Astrocyte (in vitro differentiated cells and primary cell): Measurements from ENCODE around the gene LDLRAD4. TPM values are rescaled to one million over a fixed set of nuclear protein-coding genes. Genes with fewer than 3 reads are reported as not detected.

Experiments used
- DNase-seq: peaks from one replicate; pipeline ENCODE4 v3.0.0-alpha.2; 2010; ENCODE audit warnings: low read depth
- FAIRE-seq: peaks from 2 replicates; lab custom pipeline; 2011; peaks lifted over from hg19 to GRCh38; lab: Jason Lieb, UNC
- H2AFZ ChIP-seq: 2 replicates; pipeline ENCODE4 v1.6.0; 2012; ENCODE audit warnings: low read depth, low read length, inconsistent platforms
- H3K27ac ChIP-seq: 2 replicates; pipeline ENCODE4 v1.5.1; 2011; ENCODE audit warnings: low read depth, low read length, inconsistent platforms
- H3K27me3 ChIP-seq: 2 replicates; pipeline ENCODE4 v1.6.0; 2011; ENCODE audit warnings: low read length, inconsistent platforms; ENCODE audit not compliant: insufficient read depth
- H3K36me3 ChIP-seq: 2 replicates; pipeline ENCODE4 v1.5.1; 2011; ENCODE audit warnings: low read length, inconsistent platforms; ENCODE audit not compliant: insufficient read depth
- H3K4me1 ChIP-seq: 2 replicates; pipeline ENCODE4 v1.5.1; 2011; ENCODE audit warnings: low read length, inconsistent platforms; ENCODE audit not compliant: insufficient read depth
- H3K4me2 ChIP-seq: 2 replicates; pipeline ENCODE4 v1.6.0; 2012; ENCODE audit warnings: low read length, inconsistent platforms
- H3K4me3 ChIP-seq: 2 replicates; pipeline ENCODE4 v1.5.1; 2011; ENCODE audit warnings: low read depth, mild to moderate bottlenecking, low read length, inconsistent platforms; ENCODE audit not compliant: insufficient read depth
- H3K79me2 ChIP-seq: 2 replicates; pipeline ENCODE4 v1.6.0; 2012; ENCODE audit warnings: mild to moderate bottlenecking, low read length, inconsistent platforms; ENCODE audit not compliant: insufficient read depth
- H3K9ac ChIP-seq: 2 replicates; pipeline ENCODE4 v1.6.0; 2012; ENCODE audit warnings: mild to moderate bottlenecking, low read length, inconsistent platforms
- H3K9me3 ChIP-seq: 2 replicates; pipeline ENCODE4 v1.5.1; 2012; ENCODE audit warnings: low read depth, mild to moderate bottlenecking, low read length, inconsistent platforms; ENCODE audit not compliant: insufficient read depth
- H4K20me1 ChIP-seq: 2 replicates; pipeline ENCODE4 v1.6.0; 2012; ENCODE audit warnings: low read length, inconsistent platforms; ENCODE audit not compliant: insufficient read depth
- H3K27ac Mint-ChIP-seq: one replicate; pipeline ENCODE4 v1.8.0; 2021; ENCODE audit warnings: mild to moderate bottlenecking, mixed read lengths; ENCODE audit not compliant: unreplicated experiment
- H3K27me3 Mint-ChIP-seq: one replicate; pipeline ENCODE4 v1.8.0; 2021; ENCODE audit warnings: low read depth, mixed read lengths; ENCODE audit not compliant: unreplicated experiment
- H3K36me3 Mint-ChIP-seq: one replicate; pipeline ENCODE4 v1.8.0; 2021; ENCODE audit warnings: low read depth, mixed read lengths; ENCODE audit not compliant: unreplicated experiment
- H3K4me1 Mint-ChIP-seq: one replicate; pipeline ENCODE4 v1.8.0; 2021; ENCODE audit warnings: low read depth, mixed read lengths; ENCODE audit not compliant: unreplicated experiment
- H3K4me3 Mint-ChIP-seq: one replicate; pipeline ENCODE4 v1.8.0; 2021; ENCODE audit warnings: mild to moderate bottlenecking, moderate library complexity, mixed read lengths; ENCODE audit not compliant: unreplicated experiment
- H3K9me3 Mint-ChIP-seq: one replicate; pipeline ENCODE4 v1.8.0; 2021; ENCODE audit warnings: mild to moderate bottlenecking, mixed read lengths; ENCODE audit not compliant: unreplicated experiment
- EZH2 ChIP-seq: IDR thresholded peaks from 2 replicates; pipeline ENCODE4 v1.6.1; 2012; ENCODE audit warnings: mild to moderate bottlenecking, low read length, inconsistent platforms; ENCODE audit not compliant: insufficient read depth
- total RNA-seq: library from RNA; stranded (reverse); gene quantifications from 2 replicates; pipeline ENCODE4 v1.2.1, GENCODE V29; 2021
- TF ChIP-seq, protein P1 (sequence below): IDR thresholded peaks from 2 replicates; pipeline ENCODE4 v1.5.1; 2011; ENCODE audit warnings: low read depth, mild to moderate bottlenecking, inconsistent platforms, low read length, moderate library complexity; ENCODE audit not compliant: insufficient read depth

The LDLRAD4 gene
- total RNA-seq, 1 donor from 2014 or later, result 26.0 TPM

DNA sequence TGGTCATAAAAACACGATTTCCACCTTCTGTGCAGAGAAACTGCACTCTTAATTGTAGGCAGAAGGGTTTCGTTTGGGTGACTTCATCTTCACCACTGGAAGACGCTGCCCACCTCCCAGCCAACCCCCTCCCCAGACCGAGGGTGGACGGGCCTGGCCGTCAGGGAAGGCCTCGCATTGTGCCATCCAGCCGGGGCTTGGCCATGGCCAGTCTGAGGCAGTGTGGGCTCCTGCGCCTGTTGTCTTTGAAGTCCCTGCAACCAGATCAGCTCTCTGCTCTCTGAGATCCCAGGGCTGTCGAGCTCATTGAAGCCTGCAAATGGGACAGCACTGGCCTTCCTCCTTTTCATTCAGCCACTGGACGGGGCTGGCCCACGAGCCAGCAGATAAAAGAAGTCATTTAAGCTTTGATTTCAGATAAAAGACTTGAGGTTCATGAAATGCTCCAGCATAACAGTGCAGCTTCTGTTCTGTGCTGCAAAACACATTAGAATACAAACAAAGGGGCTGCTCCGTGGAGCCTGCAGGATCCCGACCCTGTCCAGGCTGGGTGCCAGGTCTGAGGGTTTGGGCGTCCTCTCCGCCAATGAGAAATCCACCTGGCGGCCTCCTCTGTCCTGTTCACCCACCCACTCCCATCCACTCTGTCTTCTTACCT lies 253.5 kb downstream of the LDLRAD4 start:
- no peaks in the 10 kb centered on the region for H3K79me2 ChIP-seq
- FAIRE-seq (no peak), DNase-seq (no peak)
- H3K9me3 Mint-ChIP-seq, result no peaks in the 10 kb centered on the region
- H3K27me3 ChIP-seq, result no peaks in the 10 kb centered on the region
- H3K36me3 ChIP-seq, result no peaks in the 10 kb centered on the region
- no peaks in the 10 kb centered on the region for H3K9me3 ChIP-seq
- no peak overlapping the region for H3K27ac ChIP-seq
- H3K9ac ChIP-seq, result no peak overlapping the region
- H4K20me1 ChIP-seq, result no peaks in the 10 kb centered on the region
- peaks cover 2% of the 10 kb centered on the region for H3K27me3 Mint-ChIP-seq
- no peak overlapping the region for H3K4me3 ChIP-seq
- H3K27ac Mint-ChIP-seq, result no peak overlapping the region
- peaks cover 24% of the 10 kb centered on the region for H3K4me1 Mint-ChIP-seq
- H3K36me3 Mint-ChIP-seq, result peaks cover 15% of the 10 kb centered on the region
- no peak overlapping the region for H3K4me2 ChIP-seq
- H3K4me1 ChIP-seq, result no peaks in the 10 kb centered on the region
- TF ChIP-seq EZH2, result no peak
- TF ChIP-seq, protein P1, sequence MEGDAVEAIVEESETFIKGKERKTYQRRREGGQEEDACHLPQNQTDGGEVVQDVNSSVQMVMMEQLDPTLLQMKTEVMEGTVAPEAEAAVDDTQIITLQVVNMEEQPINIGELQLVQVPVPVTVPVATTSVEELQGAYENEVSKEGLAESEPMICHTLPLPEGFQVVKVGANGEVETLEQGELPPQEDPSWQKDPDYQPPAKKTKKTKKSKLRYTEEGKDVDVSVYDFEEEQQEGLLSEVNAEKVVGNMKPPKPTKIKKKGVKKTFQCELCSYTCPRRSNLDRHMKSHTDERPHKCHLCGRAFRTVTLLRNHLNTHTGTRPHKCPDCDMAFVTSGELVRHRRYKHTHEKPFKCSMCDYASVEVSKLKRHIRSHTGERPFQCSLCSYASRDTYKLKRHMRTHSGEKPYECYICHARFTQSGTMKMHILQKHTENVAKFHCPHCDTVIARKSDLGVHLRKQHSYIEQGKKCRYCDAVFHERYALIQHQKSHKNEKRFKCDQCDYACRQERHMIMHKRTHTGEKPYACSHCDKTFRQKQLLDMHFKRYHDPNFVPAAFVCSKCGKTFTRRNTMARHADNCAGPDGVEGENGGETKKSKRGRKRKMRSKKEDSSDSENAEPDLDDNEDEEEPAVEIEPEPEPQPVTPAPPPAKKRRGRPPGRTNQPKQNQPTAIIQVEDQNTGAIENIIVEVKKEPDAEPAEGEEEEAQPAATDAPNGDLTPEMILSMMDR, result no peak
- no peak overlapping the region for H3K4me3 Mint-ChIP-seq
- H2AFZ ChIP-seq, result peak overlapping the region; percentile 41

DNA sequence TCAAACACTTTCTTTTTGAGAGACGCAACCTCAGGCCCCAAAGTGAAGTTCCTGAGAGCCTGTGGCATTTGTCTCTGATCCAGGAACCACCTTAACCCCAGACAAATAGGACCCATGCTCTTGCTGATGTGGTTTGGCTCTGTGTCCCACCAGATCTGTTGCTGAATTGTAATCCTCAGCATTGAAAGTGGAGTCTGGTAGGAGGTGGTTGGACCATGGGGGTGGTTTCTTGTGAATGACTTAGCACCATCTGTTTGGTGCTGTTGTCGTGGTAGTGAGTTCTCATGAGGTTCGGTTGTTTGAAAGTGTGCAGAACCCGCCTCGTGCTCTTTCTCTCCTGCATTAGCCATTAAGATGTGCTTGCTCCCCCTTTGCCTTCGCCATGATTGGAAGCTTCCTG lies 255.2 kb downstream of the LDLRAD4 start:
- no peak for DNase-seq
- Mint-ChIP-seq H3K4me3 (no peak overlapping the region), H3K4me1 (peaks cover 24% of the 10 kb centered on the region), H3K36me3 (peaks cover 17% of the 10 kb centered on the region), H3K27ac (no peak overlapping the region), H3K27me3 (peaks cover 2% of the 10 kb centered on the region), H3K9me3 (no peaks in the 10 kb centered on the region)
- no peaks in the 10 kb centered on the region for H3K9me3 ChIP-seq
- no peaks in the 10 kb centered on the region for H3K27me3 ChIP-seq
- H3K27ac ChIP-seq, result no peak overlapping the region
- no peak overlapping the region for H3K9ac ChIP-seq
- no peaks in the 10 kb centered on the region for H4K20me1 ChIP-seq
- no peak overlapping the region for H3K4me2 ChIP-seq
- FAIRE-seq, result no peak
- no peaks in the 10 kb centered on the region for H3K4me1 ChIP-seq
- TF ChIP-seq, protein P1, result no peak
- TF ChIP-seq EZH2, result no peak
- no peaks in the 10 kb centered on the region for H3K79me2 ChIP-seq
- no peak overlapping the region for H3K4me3 ChIP-seq
- H2AFZ ChIP-seq, result no peak overlapping the region
- no peaks in the 10 kb centered on the region for H3K36me3 ChIP-seq

DNA sequence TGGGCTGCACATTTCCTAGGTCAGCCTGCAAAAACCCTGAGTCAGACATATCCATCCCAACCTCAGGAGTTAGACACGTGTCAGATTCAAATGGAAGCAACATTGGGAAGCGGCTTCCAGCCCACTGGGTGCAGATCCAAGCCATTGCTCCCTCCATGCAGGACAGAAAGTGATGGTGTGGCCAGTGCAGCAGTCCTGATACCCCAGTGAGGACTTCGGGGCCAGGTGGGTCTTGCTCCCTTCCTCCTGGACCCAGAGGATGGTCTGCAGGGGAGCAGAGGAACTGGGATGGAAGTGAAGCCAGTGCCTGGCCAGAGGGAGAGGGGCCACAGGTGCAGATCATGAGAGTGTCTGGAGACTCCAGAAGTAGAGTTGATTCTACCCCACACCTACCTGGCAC lies 255.8 kb downstream of the LDLRAD4 start:
- no peak for TF ChIP-seq EZH2
- TF ChIP-seq, protein P1, result no peak
- FAIRE-seq, result no peak
- Histone ChIP-seq H3K4me3 (no peak overlapping the region), H3K27ac (no peak overlapping the region), H3K4me1 (no peaks in the 10 kb centered on the region), H3K36me3 (no peaks in the 10 kb centered on the region), H4K20me1 (no peaks in the 10 kb centered on the region), H3K79me2 (no peaks in the 10 kb centered on the region), H2AFZ (no peak overlapping the region), H3K4me2 (no peak overlapping the region), H3K9ac (no peak overlapping the region), H3K9me3 (no peaks in the 10 kb centered on the region), H3K27me3 (no peaks in the 10 kb centered on the region)
- DNase-seq, result no peak
- H3K27ac Mint-ChIP-seq, result no peak overlapping the region
- no peaks in the 10 kb centered on the region for H3K9me3 Mint-ChIP-seq
- H3K4me3 Mint-ChIP-seq, result no peak overlapping the region
- peaks cover 24% of the 10 kb centered on the region for H3K4me1 Mint-ChIP-seq
- peaks cover 17% of the 10 kb centered on the region for H3K36me3 Mint-ChIP-seq
- peaks cover 2% of the 10 kb centered on the region for H3K27me3 Mint-ChIP-seq
